ENCODE results near the gene CYB561D1.

CYB561D1 gene

DNA sequence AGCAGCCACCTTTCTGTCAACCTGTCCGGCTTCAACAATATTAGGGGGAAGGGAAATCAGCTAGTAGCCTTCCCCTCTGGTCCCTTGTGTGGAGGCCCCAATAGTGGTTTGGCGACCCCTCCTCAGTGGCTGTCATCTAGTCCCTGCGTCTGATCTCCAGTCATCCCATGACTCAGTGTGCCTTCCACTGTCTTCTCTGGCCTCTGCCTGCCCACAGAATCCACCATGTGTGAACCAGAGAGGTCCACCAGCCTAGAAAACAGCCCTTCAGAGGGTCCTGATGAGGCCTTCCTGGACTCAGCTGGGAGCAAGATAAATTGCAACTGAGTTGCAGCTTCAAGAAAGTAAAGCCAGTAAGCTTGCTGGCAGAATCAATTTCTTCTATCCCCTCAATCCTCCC lies 14.0 kb upstream of the CYB561D1 start:
- in situ Hi-C loops (cut with MboI; ENCODE audit: low sequenced_read_pairs): no loop called here

DNA sequence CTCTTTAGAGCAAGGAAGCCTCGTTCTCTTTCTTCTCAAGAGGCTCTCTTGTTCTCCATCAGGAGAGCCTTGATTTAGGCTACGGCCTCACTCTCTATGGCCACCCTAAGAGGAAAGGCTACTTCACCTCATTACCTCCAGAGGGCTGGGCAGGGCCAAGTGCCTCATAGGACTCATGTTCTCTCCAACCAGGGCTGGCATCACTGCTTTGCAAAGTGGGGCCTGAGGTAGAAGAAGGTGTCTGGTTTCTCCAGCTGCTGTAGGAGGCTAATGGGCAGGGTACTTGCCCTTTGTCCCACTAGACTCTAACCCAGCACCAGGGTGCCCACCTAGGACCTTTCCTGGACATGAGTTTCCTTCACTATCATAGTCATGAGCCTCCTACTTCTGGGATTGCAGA lies 12.2 kb upstream of the CYB561D1 start:
- in situ Hi-C loops (cut with MboI; ENCODE audit: low sequenced_read_pairs): no loop called here

DNA sequence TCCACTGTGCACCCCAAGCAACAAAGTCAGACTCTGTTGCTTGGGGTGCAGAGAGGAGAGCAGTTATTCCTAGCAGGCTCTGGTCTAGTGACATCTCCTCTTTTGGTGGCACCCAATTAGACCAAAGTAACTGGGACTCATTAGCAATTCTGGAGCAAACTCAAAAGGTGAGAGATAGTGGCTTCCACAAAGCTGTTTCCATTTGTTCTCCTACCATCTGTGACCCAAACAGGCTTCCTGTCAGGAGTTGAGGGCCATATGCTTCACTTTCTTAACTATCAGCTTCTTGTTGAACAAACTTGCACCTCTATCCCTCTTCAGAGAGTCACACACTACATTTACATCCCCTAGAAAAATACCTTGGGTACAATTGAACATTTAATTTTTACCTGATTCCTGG lies 11.7 kb upstream of the CYB561D1 start:
- in situ Hi-C loops (cut with MboI; ENCODE audit: low sequenced_read_pairs): no loop called here

DNA sequence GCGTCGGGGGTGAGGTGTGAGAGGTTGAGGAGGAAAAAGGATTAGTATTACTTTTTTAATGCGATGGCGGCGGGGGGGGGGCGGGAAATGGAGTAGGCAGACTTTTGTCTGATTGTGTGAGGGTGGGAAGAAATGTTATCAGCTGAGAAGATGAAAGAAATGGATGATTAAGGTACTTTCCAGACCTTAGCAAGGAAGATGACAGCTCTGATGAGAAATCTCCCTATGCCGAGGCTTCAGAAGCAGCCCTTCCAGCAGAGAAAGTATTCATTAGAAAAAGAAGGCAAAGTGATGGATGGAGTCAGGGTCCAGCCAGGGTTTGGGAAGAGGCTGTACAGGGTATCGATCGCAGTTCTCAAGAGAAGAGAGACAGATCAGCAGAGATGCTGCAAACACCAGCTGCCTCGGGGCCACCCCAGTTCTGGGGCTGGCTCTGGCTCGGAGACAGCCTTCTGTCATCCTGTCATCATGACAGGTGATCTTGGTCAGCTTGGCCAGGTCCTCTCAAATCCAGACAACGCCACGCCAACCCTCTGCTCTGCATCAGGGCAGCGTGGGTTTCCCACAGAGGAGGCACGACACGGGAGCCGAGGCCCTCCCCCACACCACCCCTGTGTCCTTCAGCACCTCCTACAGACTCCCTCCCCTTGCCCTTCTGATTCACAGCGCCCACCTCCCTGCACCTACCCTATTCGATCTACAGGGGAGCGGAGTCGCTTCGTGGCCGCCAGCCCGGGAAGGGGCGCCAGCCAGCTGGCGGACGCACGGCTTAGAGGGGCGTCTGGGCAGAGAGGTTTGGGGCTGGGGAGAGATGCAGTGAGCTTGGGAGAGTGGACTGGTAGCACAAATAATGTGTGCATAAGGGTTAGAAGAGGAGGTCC lies 10.9 kb upstream of the CYB561D1 start:
- in situ Hi-C loops (cut with MboI; ENCODE audit: low sequenced_read_pairs): no loop called here

DNA sequence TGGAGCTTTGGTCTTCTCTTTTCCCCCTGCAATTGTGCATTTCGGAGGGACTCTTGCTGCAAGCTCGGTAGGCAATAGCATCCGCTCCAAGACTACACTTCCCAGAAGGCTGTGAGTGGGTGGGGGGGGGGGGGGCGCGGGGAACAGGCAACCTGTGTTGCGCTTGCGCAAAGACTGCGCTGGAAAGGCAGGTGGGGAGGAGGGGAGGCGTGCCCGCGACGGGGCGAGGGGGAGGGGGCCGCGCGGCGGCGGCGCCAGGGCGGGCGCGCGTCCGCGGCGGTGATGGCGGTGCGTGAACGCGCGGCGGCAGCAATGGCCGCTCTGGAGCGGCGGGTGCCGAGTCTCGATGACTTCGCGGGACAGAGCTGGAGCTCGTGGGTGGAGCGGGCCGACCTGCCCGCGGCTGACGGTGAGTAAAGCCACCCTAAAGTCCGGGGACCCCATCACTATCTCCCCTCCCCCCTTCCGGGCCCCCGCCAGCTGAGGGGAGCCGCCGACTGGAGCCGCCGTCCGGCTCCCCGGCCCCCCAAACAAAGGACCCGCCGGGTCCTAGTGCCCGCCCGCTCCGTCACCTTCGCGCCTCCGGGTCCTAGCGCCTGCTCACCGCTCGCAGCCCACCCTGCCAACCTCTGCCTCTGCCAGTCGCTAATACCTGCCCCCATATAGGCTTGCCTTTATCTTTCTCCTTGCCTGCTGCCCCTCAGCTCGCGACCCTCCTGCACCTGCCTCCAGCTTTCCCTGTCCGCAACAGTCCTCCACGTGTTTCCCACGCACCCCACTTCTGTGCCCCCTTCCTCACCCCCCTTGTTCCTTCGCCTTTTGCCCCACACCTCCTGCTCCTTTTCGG lies 10.0 kb upstream of the CYB561D1 start, which contains the start of gene ATXN7L2:
Gene ATXN7L2, plus strand, starts transcription at position 234 of the 847 bp plus-strand sequence. Its CDS starts 49 bp downstream, at position 283.
- in situ Hi-C loops (cut with MboI; ENCODE audit: low sequenced_read_pairs): no loop called here

DNA sequence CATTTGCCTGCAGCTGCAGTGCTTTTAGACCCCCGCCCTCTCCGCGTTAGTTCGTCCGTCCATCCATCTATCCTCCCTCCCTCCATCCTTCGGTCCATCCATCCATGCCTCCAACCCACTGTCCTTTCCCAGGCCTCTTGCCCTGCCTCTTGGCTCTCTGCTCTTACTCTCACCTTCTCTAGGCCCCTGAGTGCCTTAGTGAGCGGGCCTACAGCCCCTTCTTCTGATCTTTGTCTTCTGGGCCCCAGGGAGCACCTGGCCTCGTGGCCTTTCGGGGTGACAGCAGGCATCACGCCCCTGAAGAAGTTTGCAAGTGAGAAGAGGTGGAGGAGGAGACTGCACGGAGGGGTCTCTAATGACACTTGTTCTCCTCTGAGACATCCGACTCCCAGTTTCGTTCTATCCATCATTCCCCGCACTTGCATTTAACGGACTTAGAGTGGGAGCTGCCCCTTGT lies 9.3 kb upstream of the CYB561D1 start:
- in situ Hi-C loops (cut with MboI; ENCODE audit: low sequenced_read_pairs): no loop called here

DNA sequence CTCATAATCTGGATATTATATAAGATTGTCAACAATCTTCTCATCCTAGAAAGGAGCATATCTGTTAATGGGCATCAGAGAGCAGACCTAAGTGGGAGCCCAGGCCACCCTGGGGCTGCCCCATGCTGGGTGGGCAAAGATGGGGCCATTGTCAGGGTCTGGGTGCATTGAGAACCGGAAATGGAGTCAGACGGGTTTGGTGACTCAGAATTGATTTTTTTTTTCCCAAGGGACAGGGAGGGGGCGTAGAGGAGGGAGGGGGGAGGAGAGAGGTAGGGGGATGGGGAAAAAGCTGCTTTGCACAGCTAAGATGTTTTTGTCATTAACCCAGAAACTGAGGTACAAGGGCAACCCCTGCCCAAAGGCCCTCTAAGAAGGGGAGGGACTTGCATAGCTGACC lies 8.9 kb upstream of the CYB561D1 start:
- in situ Hi-C loops (cut with MboI; ENCODE audit: low sequenced_read_pairs): no loop called here

DNA sequence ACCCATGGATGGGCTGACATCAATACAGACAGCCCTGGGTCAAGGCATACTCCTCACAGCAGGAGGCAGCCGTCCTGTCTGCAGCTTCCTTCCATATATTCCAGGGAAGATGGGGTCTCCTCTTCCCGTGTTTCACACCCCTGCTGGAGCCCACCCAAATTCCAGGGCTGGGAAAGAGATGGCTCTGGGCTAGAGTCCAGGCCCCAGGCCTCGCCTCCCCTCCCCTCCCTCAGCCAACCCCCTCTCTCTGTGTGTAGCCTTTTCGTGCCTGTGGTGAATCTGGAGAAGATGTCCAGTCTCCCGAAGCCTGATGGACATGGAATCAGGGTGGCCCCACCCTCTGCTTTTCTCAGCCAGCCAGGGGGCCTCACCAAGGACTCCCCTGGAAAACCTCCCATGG lies 6.6 kb upstream of the CYB561D1 start:
- in situ Hi-C loops (cut with MboI; ENCODE audit: low sequenced_read_pairs): no loop called here

DNA sequence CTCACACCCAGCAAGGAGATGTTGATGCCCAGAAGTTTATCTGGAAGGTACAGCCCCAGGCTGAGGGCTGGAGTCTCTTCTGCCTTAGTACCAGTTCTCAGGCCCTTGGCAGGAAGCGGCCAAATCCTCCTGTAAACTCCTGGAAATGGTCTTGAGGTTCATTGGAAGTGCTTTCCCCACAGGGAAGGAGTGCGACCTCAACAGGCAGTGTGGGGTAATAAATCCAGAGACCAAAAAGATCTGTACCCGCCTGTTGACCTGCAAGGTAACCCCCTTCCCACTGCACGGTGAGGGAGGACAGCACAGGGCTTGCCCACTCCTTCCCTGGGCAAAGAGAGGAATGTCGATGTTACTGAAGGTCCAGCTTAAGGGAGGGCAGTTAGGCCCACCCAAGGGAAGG lies 5.7 kb upstream of the CYB561D1 start:
- in situ Hi-C loops (cut with MboI; ENCODE audit: low sequenced_read_pairs): no loop called here

DNA sequence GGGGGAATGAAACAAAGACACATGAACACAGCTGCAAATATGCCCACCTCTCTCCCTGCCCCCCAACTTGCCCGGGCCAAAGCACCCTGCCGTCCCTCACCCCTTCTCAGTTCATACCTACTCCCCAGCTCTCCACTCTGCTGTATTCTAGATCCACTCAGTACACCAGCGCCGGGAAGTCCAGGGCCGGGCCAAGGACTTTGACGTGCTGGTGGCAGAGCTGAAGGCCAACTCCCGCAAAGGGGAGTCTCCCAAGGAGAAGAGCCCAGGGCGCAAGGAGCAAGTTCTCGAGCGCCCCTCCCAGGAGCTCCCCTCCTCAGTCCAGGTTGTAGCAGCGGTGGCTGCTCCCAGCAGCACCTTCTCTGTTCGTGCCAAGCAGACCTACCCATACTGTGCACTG lies 5.2 kb upstream of the CYB561D1 start:
- in situ Hi-C loops (cut with MboI; ENCODE audit: low sequenced_read_pairs): no loop called here

DNA sequence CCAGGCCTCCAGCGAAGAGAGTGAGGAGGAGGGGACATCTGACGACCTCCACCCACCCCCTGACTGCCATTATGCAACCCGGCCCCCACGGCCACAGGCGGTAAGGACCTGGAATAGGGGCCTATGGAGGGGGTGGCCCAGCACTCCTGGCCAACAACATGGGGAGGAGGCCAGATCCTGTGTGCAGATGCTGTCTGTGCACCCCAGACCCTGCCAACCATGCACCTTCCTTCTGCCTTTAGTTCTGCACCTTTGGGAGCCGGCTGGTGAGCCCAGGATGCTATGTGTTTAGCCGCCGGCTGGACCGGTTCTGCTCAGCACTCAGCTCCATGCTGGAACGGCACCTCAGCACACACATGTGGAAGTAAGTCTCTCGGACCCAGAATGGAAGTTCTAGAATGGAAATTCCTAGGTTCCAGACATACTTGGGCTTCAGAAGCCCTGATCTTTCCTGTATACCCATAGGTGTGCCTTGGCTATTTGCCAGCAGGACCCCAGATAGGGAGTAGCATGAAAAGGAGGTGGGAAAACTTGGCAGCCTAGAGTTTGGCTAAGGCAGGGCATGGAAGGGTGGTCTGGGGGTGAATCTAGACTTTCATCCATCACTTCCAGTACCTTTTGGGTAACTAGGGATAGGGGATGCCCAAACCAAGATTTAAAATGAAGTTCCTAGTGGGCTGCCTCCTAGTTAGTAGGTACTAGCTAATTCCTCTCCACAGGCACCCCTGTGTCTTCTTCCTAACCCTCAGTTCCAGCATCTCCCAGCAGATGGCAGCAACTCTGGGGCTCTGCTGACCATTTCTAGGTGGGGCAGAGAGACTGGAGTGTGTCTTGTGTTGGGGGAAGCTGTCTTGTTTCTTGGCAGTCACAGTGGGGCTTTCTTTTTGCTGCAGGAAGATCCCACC lies 3.6 kb upstream of the CYB561D1 start:
- in situ Hi-C loops (cut with MboI; ENCODE audit: low sequenced_read_pairs): no loop called here

DNA sequence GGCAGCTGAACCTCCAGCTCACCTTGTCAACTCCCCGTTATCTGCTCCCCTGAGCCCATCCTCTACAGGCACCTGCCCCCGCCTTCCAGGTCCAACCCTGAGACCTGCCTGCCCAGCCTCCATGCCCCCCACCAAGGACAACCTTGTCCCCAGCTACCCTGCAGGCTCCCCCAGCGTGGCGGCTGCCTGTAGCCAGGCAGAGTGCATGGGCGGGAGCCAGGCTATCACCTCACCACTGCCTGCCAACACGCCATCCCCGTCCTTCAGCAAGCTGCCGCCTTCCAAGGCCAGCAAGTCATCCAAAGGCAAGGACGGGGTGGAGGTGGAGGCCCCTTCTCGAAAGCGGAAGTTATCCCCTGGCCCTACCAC lies 3.0 kb upstream of the CYB561D1 start:
- in situ Hi-C loops (cut with MboI; ENCODE audit: low sequenced_read_pairs): no loop called here

DNA sequence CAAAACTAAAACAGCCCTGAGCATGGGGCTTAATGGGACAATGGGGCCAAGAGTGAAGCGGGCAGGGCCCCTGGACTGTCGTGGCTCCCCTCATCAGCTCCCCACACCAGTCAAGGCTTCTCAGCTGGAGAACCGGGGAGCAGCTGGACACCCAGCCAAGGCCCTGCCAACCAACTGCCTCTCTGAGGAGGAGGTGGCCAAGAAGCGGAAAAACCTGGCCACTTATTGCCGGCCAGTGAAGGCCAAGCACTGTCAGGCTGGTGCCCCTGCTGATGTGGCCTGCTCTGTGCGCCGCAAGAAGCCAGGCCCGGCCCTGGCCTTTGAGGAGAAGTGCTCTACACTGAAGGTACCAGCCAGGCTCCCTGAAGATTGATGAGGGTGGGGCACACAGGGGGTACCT lies 2.5 kb upstream of the CYB561D1 start:
- in situ Hi-C loops (cut with MboI; ENCODE audit: low sequenced_read_pairs): no loop called here

DNA sequence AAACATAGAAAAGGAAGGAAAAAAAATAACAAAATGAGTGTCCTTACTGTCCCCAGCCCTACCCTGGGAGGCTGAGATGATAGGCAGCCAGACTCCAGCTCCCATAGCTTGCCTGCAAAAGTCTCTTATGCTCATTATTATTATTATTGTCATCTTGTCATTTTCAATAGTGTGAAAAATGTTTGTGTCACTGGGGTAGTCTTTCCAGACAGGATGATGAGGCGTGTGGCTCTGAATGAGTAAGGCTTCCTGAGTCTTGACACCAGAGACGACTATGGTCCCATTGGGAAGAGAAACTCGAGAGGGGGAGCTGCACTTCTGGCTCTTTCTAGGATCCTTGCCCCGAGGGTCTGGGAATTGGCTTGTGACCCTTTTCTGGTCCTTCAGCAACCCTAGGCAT lies 1.1 kb upstream of the CYB561D1 start:
- in situ Hi-C loops (cut with MboI; ENCODE audit: low sequenced_read_pairs): no loop called here

DNA sequence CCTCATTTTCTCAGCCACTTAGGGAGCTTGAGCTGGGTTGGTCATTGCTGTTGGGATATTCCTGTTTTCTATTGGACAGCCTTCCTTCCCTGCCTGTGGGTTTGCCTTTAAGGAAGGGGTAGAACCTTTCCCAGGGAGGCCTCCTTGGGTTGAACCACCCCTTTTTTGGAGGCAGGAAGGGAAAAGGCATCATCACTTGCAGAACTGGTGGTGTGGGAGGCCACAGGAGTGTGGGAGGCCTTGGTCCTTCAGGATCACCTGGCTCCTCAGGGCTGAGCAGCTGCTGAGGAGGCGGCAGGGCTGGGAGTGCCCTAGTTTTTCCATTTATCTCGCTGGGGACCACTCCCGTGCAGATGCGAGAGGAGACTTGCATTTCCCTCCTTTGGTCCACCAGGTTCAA lies 667 bp upstream of the CYB561D1 start:
- in situ Hi-C loops (cut with MboI; ENCODE audit: low sequenced_read_pairs): no loop called here

DNA sequence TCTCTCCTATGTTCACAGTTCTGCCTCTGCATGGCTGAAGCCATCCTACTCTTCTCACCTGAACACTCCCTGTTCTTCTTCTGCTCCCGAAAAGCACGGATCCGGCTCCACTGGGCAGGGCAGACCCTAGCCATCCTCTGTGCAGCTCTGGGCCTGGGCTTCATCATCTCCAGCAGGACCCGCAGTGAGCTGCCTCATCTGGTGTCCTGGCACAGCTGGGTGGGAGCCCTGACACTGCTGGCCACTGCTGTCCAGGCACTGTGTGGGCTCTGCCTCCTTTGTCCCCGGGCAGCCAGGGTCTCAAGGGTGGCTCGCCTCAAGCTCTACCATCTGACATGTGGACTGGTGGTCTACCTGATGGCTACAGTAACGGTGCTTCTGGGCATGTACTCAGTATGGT lies 1.8 kb downstream of the CYB561D1 start:
- in situ Hi-C loops (cut with MboI; ENCODE audit: low sequenced_read_pairs): loop anchor here (5.0 kb wide), 1 partner anchor 37 kb away; no protein-coding TSS in a partner anchor

DNA sequence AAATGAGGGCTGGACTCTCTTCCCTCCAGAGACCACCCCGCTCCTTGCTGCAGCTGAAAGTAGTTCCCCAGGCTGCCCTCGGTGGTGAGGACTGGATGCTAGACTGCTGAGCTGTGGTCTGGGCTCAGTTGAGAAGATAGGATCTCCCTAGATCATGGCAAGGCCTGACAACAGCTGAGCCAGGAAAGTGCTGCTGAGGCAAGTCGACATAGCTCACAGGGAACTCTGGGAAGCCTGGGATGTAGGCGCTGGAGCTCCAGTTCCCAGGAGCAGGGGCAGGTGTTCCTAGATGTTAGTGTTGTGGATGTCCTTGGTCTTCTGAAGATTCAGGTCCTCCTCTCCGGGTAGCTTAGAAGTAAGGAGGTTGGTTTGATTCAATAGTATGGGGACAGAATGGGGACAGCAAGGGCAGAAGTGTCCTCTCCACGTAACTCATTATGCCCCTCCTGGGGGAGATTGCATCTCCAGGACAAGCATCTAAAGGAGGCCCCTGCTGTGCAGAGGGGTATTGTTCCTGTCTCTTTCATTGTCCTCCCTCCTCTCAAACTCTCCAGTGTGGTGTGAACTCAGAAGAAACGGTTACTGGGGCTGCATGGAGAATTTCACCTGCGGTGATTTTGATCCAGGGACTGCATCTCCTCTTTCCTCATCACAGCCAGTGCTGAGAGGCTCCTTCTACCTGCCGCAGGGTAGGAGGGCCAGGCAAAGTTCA lies 3.7 kb downstream of the CYB561D1 start:
- in situ Hi-C loops (cut with MboI; ENCODE audit: low sequenced_read_pairs): loop anchor here (5.0 kb wide), 1 partner anchor 35 kb away; no protein-coding TSS in a partner anchor

DNA sequence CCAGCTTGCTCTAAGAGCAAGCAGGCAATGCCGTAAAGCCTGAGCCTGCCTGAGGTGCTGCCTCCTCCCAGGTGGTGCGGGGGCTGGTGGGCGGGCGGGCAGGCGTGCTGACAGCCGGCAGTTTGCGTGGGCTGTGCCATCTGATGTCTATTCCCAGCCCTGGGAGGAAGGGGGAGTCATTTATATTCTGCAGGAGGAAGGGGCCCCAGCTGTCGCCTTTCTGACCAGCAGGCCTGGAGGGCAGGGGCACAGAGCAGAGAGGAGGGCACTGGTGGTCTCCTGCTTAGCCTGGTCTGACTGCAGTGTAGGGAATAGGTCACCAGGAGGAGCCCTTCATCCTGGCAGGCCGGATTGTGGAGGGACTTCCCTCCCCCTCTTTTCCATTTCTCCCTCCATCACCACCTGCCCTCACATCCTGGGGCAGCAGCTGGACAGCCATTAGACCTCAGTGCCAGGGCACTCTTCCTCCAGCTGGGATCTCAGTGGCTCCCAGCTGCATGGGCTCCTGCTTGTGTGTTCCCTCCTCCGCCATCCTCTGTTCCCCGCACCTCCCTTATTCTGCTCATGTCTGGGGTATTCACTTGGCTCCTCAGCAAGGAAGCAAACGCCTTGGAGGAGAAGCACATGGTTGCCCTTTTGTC lies 4.4 kb downstream of the CYB561D1 start:
- in situ Hi-C loops (cut with MboI; ENCODE audit: low sequenced_read_pairs): loop anchor here (5.0 kb wide), 1 partner anchor 34 kb away; no protein-coding TSS in a partner anchor

DNA sequence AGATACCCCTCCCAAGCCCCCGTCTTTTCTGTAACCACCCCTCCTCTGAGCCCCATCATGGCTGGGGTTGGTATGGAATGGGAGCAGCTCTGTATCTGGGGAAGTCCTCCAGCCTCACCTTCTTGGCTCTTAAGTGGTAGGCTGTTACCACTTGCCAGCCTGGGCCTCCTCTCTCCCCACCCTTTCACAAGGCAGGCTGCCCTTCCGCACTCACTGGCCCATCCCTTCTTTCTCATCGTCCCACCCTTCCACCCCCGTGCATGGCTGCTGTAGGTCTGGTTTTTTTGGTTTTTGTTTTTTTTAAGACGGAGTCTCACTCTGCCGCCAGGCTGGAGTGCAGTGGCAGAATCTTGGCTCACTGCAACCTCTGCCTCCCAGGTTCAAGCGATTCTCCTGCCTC lies 5.2 kb downstream of the CYB561D1 start:
- in situ Hi-C loops (cut with MboI; ENCODE audit: low sequenced_read_pairs): loop anchor here (5.0 kb wide), 1 partner anchor 33 kb away; no protein-coding TSS in a partner anchor
